Body of pancreas (tissue), 4 donors: ENCODE measurements around the gene ADCY5. TPM values are rescaled to one million over a fixed set of nuclear protein-coding genes. Genes with fewer than 3 reads are reported as not detected.

Experiments used
- ATAC-seq: fragments of 150-250 bp; one replicate; pipeline ENCODE4 v1.9.1; 2016
- DNase-seq, 4 donors: peaks; one replicate each; pipeline ENCODE4 v3.0.0-alpha.2; 2019
- H3K27ac ChIP-seq, 4 donors: fragments of 200-600 bp; sonication (generic); 1 replicate in 3 of 4; 2 replicates in 1 of 4; pipeline versions ENCODE4 v1.5.1 to v1.6.1; 2016 to 2019; ENCODE audit warnings: mild to moderate bottlenecking in 1 of 4, mixed read lengths in 1 of 4, moderate library complexity in 1 of 4
- H3K27me3 ChIP-seq, 2 donors: fragments of 200-600 bp; sonication (generic); one replicate each; pipeline ENCODE4 v1.6.0; 2016; ENCODE audit warnings: mild to moderate bottlenecking in 1 of 2
- H3K36me3 ChIP-seq, 2 donors: fragments of 200-600 bp; sonication (generic); replicated peaks in 1 of 2; 2 replicates each; pipeline ENCODE4 v1.5.1; 2016; ENCODE audit warnings: low read depth in 2 of 2; ENCODE audit not compliant: insufficient read depth in 1 of 2
- H3K4me1 ChIP-seq: fragments of 200-600 bp; sonication (generic); one replicate; pipeline ENCODE4 v1.6.0; 2016
- H3K4me3 ChIP-seq, 2 donors: fragments of 200-600 bp; sonication (generic); 1 replicate in 1 of 2; 2 replicates in 1 of 2; pipeline ENCODE4 v1.5.1; 2016 to 2019
- H3K9me3 ChIP-seq, 3 donors: fragments of 200-600 bp; sonication (generic); 1 replicate in 2 of 3; 2 replicates in 1 of 3; pipeline ENCODE4 v1.5.1; 2016
- POLR2A ChIP-seq, 3 donors: fragments of 450-650 bp; IDR thresholded peaks; one replicate each; pipeline ENCODE4 v1.6.1; 2016; ENCODE audit warnings: antibody characterized with exemption in 3 of 3, mild to moderate bottlenecking in 2 of 3
- WGBS, 2 donors: methylation state at CpG; one replicate each; pipeline ENCODE4 v1.1.5; 2017; 5-methylcytosine and 5-hydroxymethylcytosine counted together
- intact Hi-C: fragments of 100-400 bp; cut with DNase I; formaldehyde crosslinking; loops from one replicate; pipeline ENCODE4 v1.15.1; 2023
- total RNA-seq, 2 donors: library from RNA; depleted of rRNA; stranded (reverse); fragments of >200 nt; gene quantifications; one replicate each; pipeline ENCODE4 v1.1.0, GENCODE V29; 2016
- TF ChIP-seq, protein P1 (sequence below), 7 experiments: fragments of 450-650 bp in 4 of 7; fragments of 200-600 bp in 3 of 7; sonication (generic) in 3 of 7; IDR thresholded peaks; one replicate each; pipeline ENCODE4 v1.5.1; 2016 to 2019; ENCODE audit warnings: antibody characterized with exemption in 7 of 7

Gene ADCY5
- total RNA-seq, 2 donors from 2014 or later = 10.6 to 18.8 TPM

DNA sequence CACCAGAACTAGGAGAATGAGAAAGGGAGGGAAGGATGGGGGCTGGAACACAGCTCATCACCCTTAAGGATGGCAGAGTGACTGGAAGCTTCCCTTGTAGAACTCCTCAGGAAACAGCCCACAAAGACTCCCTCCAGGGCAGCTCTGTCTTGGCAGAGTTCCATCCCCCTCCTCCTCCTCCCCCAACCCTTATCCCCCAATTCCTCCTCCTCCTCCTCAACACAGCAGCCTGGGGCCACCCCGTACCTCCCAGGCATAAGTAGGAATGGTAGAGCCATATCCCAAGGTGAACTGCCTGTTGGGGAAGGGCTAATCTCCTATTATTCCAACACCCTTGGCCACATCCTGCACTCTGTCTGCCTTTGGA, 38.8 kb downstream of the ADCY5 start:
- no peak overlapping the region for H3K4me3 ChIP-seq
- no peaks in the 10 kb centered on the region for H3K36me3 ChIP-seq
- peak in 1 of 3 donors; percentile 3 for TF ChIP-seq POLR2A (IDR thresholded peaks at IDR 0.05)
- TF ChIP-seq, protein P1, sequence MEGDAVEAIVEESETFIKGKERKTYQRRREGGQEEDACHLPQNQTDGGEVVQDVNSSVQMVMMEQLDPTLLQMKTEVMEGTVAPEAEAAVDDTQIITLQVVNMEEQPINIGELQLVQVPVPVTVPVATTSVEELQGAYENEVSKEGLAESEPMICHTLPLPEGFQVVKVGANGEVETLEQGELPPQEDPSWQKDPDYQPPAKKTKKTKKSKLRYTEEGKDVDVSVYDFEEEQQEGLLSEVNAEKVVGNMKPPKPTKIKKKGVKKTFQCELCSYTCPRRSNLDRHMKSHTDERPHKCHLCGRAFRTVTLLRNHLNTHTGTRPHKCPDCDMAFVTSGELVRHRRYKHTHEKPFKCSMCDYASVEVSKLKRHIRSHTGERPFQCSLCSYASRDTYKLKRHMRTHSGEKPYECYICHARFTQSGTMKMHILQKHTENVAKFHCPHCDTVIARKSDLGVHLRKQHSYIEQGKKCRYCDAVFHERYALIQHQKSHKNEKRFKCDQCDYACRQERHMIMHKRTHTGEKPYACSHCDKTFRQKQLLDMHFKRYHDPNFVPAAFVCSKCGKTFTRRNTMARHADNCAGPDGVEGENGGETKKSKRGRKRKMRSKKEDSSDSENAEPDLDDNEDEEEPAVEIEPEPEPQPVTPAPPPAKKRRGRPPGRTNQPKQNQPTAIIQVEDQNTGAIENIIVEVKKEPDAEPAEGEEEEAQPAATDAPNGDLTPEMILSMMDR (IDR thresholded peaks at IDR 0.05) = no peak
- no peaks in the 10 kb centered on the region for H3K9me3 ChIP-seq
- H3K27me3 ChIP-seq = no peaks in the 10 kb centered on the region
- WGBS, 2 donors = 45 to 64% methylated on average over 1 of the region's 1 CpG
- ATAC-seq (no peak), DNase-seq (no peak)
- intact Hi-C loops = no loop called here
- H3K27ac ChIP-seq = peak overlapping the region; percentile 64 to 84 (median 74)
- H3K4me1 ChIP-seq = peaks cover 75% of the 10 kb centered on the region

DNA sequence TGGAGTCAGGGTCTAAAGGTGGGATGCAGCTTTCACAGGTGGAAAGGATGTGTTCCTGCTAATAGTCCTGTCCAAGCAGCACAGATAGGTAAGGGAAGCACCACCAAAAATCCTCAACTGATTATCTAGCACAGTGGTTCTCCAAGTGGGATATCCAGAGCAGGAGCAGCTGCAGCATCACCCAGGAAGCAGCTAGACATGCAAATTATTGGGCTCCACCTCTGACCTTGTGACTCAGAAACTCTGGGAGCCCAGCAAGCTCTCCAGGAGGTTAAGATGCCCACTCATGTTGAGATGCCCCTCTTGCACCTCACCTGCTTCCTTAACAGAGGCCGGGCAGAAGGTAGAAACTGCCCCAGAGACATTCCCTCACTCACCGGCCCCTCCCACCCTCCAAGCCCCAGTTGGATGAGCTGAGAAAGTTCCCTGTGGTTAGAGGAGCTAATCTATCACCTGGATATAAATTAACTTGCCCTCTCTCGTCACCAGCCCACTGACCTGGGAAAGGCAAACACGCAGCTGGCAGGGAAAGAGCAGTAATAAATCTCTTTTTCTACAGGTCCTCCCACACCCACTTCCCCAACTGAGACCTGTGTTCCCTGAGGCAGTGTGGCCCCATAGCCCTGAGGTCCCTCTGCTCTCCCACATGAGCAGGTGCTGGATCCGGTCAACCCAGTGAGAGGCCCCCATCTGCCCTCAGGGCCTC, 39.3 kb downstream of the ADCY5 start:
- WGBS, 2 donors = 9 to 23% methylated on average over 3 to 5 of the region's 5 CpGs
- TF ChIP-seq POLR2A (IDR thresholded peaks at IDR 0.05) = peak in 1 of 3 donors; percentile 3
- TF ChIP-seq, protein P1 (IDR thresholded peaks at IDR 0.05) = no peak
- peak; percentile 87 for ATAC-seq
- Histone ChIP-seq H3K4me3 (no peak overlapping the region), H3K4me1 (peaks cover 75% of the 10 kb centered on the region), H3K27me3 (no peaks in the 10 kb centered on the region), H3K9me3 (no peaks in the 10 kb centered on the region), H3K36me3 (no peaks in the 10 kb centered on the region), H3K27ac (peak overlapping the region; percentile 64 to 84 (median 74))
- intact Hi-C loops = no loop called here
- peak; percentile 53 to 75 (median 68) for DNase-seq

DNA sequence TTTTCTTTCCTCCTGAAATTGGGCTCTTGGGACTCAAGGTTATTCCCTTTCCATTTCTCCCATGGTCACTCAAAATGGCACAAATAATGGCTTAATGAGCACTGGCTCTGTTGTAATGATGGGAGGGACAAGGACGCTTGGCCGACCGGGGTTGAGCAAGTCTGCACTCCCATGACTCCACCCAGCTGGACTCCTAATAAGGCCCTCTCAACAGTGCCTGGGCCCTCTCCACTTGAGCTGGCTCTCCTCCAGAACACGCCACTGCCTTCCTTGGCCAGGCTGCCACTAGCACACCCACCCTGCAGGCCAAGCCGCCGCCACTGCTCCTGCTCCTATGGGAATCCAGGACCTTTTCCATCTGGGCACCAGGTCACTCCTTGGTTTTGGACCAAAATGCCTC, 42.3 kb downstream of the ADCY5 start:
- WGBS, 2 donors = 55 to 75% methylated on average over 3 to 6 of the region's 6 CpGs
- DNase-seq (peak in 2 of 4 donors; percentile 35 to 45), ATAC-seq (no peak)
- H3K4me1 ChIP-seq = peaks cover 55% of the 10 kb centered on the region
- intact Hi-C loops = no loop called here
- no peaks in the 10 kb centered on the region for H3K9me3 ChIP-seq
- peak overlapping the region in 2 of 4 donors; percentile 39 to 46 for H3K27ac ChIP-seq
- TF ChIP-seq, protein P1 (IDR thresholded peaks at IDR 0.05) = no peak
- no peak for TF ChIP-seq POLR2A (IDR thresholded peaks at IDR 0.05)
- no peak overlapping the region for H3K4me3 ChIP-seq
- no peaks in the 10 kb centered on the region for H3K27me3 ChIP-seq
- no peaks in the 10 kb centered on the region for H3K36me3 ChIP-seq

DNA sequence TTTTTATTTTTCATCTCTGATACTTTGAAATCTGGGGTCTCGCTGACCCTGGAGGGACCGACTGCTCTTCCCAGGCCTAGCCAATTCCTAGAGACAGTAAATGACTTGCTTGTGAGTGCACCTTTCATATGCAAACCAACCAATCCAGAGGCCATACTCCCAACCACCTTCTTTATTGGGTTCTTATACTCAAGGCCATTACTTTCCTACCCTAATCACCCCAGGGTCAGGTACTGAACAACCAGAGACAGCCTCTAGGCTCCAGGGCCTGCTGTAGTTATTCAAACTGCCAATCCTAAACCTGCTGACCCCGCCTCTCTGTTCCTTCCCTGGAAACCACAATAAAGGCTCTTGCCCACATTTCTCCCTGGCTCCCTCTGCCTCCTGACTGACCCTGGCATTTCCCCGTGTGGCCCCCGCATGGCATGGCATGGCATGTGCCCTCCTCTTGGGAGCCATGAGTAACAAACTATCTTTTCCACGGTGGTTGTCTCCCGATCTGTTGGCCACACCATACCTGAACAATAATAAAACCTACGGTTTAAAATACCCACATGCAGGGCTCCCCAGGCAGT, 42.9 kb downstream of the ADCY5 start:
- ATAC-seq (no peak), DNase-seq (no peak)
- H3K4me3 ChIP-seq = no peak overlapping the region
- TF ChIP-seq, protein P1 (IDR thresholded peaks at IDR 0.05) = no peak
- TF ChIP-seq POLR2A (IDR thresholded peaks at IDR 0.05) = no peak
- no peaks in the 10 kb centered on the region for H3K9me3 ChIP-seq
- peaks cover 49% of the 10 kb centered on the region for H3K4me1 ChIP-seq
- peak overlapping the region in 3 of 4 donors; percentile 8 to 46 (median 39) for H3K27ac ChIP-seq
- WGBS, 2 donors = 89 to 96% methylated on average over 8 of the region's 8 CpGs
- no peaks in the 10 kb centered on the region for H3K36me3 ChIP-seq
- no peaks in the 10 kb centered on the region for H3K27me3 ChIP-seq
- intact Hi-C loops = no loop called here
